ENCODE results near the gene ACTL6B. TPM values are rescaled to one million over a fixed set of nuclear protein-coding genes. Genes with fewer than 3 reads are reported as not detected.

ACTL6B gene
- total and polyA plus RNA-seq, 9 of the 15 experiments (the other 6 are each of a cell fraction or from before 2014, with no cell fraction given): not detected

GRCh38 chr7:100705320-100705752 is 49.1 kb upstream of the ACTL6B start (continued):
- TF ChIP-seq MTA1 (IDR thresholded peaks at IDR 0.05; ENCODE audit: borderline replicate concordance) (peak; percentile 64), BRD9 (IDR thresholded peaks at IDR 0.05; ENCODE audit: low read depth, partially characterized antibody) (peak; percentile 96), CREM (IDR thresholded peaks at IDR 0.05; ENCODE audit: low read depth) (peak; percentile 68), PATZ1 (CRISPR knock-in tag; IDR thresholded peaks at IDR 0.05; ENCODE audit: borderline replicate concordance) (peak; percentile 57; the same call in 1 of the 2 replicates), PRMT5 (CRISPR knock-in tag; IDR thresholded peaks at IDR 0.05) (no peak), SLC30A9 (CRISPR knock-in tag; IDR thresholded peaks at IDR 0.05) (no peak), ZBTB5 (IDR thresholded peaks at IDR 0.05) (peak; percentile 62; the same call in 1 of the 2 replicates), HMGN3 (IDR thresholded peaks at IDR 0.05; ENCODE audit: borderline replicate concordance, extremely low read depth, insufficient read length, low read depth, low read length) (no peak), ID3 (CRISPR knock-in tag; IDR thresholded peaks at IDR 0.05) (no peak), ID3 (tag; IDR thresholded peaks at IDR 0.05) (peak; percentile 65; the same call in 1 of the 2 replicates), MTA2 (IDR thresholded peaks at IDR 0.05; ENCODE audit: low read depth) (peak; percentile 42; the same call in 1 of the 2 replicates), NFATC3 (IDR thresholded peaks at IDR 0.05) (no peak), HCFC1 (IDR thresholded peaks at IDR 0.05; ENCODE audit: low read depth, low read length) (no peak), HNRNPL (IDR thresholded peaks at IDR 0.05; ENCODE audit: low read depth, low read length) (0 out of 2 replicates have a peak, but pooled peaks have one; percentile 5), RNF2 (IDR thresholded peaks at IDR 0.05) (peak; percentile 13; the same call in 1 of the 2 replicates), TRIM25 (IDR thresholded peaks at IDR 0.05; ENCODE audit: borderline replicate concordance) (peak; percentile 53; the same call in 1 of the 2 replicates), CBFA2T3 (IDR thresholded peaks at IDR 0.05) (no peak), ZNF197 (CRISPR knock-in tag; IDR thresholded peaks at IDR 0.05; ENCODE audit: low read depth) (no peak), MIER1 (IDR thresholded peaks at IDR 0.05; ENCODE audit: low read depth) (no peak), TCF15 (CRISPR knock-in tag; IDR thresholded peaks at IDR 0.05) (no peak), JUND (IDR thresholded peaks at IDR 0.05; ENCODE audit: borderline replicate concordance, low read depth, low read length) (no peak), JUND (tag; IDR thresholded peaks at IDR 0.05; ENCODE audit: borderline replicate concordance, low read depth, low read length) (peak; percentile 10; the same call in 1 of the 3 replicates), MBD2 (IDR thresholded peaks at IDR 0.05; ENCODE audit: borderline replicate concordance, low read depth) (no peak), SIN3B (IDR thresholded peaks at IDR 0.05; ENCODE audit: low read depth) (no peak), ZNF830 (CRISPR knock-in tag; IDR thresholded peaks at IDR 0.05) (0 out of 2 replicates have a peak, but pooled peaks have one; percentile 64)

Data from K562 (cell line).